DMS 273 treated with DMSO at 0.1 percent for 48 hours (cell line): Measurements from ENCODE around the gene PPP1R18.
"Not testable (repeated sequence)": the region's sequence is repeated elsewhere in the genome, so short reads cannot be mapped to it uniquely, and the experiment has no call there.

ENCODE experiments used
- DNase-seq: peaks from one replicate; lab custom pipeline; 2025; lab: John Stamatoyannopoulos, UW

PPP1R18 gene

DNA sequence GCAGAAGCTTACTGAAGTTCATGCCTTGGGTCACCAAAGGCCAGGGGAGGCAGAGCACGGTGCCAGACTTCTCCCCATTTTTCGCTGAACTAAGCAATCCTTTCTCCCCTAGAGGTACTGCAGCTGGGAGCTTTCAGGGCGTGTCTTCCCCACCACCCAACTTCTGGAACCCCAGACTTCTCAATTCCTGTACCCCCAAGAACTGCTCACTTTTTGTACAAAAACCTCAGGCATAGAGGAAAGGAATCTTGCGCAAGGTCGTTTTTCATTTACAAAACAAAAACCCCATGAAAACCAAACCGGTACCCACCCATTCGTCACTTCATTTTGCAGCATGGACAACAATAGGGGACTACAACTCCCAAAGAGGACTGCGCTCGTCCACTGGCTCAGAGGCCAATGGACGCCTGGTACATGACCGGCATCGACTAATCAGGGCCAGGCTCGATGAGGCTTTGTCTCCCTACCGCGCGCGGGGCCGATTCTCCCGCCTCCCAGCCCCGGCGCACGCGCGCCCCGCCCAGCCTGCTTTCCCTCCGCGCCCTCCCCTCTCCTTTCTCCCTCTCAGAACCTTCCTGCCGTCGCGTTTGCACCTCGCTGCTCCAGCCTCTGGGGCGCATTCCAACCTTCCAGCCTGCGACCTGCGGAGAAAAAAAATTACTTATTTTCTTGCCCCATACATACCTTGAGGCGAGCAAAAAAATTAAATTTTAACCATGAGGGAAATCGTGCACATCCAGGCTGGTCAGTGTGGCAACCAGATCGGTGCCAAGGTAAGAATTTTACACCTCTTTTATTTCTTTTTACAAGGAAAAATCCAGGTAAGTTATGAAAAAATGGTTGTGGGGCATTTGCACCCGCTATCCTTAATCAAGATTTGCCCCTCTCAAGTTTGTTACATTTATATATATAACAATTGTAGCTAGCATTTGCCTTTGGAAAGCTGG, 33.6 kb upstream of the PPP1R18 start, which contains the start of gene TUBB:
TUBB (plus strand) TSS at position 562 of the 947 bp plus-strand sequence; CDS start at position 717, 155 bp downstream.
- DNase-seq: peak; percentile 93

DNA sequence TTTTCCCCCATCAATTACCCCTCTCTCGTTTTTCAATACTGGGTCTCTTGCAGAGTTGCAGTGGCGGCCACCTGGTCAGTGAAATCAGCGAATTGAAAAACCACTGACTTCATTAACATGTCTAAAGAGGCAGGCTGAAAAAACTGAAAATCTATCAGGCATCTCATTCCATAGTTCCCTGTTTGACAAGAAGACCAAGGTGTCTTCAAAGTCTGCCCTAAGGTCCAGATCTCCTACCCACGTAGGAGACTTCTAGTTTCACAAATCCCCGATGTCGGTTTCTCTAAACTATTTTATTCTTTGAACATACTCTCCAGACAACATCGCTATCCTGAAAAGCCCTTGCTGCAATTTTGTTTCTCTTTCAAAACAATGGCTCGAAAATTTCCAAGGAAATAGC, 32.9 kb upstream of the PPP1R18 start:
- DNase-seq: no peak

DNA sequence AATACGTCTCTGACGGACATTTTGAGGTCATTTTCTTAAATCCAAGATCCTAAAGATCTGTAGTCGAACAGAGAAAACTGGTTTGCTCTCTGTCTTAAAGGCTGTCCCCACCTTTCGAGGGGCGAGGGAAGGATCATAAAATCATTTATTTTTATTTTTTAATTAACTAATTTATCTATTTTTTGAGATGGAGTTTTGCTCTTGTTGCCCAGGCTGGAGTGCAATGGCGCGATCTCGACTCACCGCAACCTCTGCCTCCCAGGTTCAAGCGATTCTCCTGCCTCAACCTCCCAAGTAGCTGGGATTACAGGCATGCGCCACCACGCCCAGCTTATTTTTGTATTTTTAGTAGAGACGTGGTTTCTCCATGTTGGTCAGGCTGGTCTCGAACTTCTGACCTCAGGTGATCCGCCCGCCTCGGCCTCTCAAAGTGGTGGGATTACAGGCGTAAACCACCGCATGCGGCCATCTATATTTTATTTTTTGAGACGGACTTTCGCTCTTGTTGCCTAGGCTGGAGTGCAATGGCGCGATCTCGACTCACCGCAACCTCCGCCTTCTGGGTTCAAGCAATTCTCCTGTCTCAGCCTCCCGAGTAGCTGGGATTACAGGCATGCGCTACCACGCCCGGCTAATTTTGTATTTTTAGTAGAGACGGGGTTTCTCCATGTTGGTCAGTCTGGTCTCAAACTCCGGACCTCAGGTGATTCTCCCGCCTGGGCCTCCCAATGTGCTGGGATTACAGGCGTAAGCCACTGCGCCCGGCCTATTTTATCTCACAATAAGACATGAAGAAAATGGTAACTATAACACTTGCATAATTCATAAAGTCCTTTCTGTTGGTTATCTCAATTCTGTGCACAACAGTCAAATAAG, 31.6 kb upstream of the PPP1R18 start:
- not testable (repeated sequence) for DNase-seq

DNA sequence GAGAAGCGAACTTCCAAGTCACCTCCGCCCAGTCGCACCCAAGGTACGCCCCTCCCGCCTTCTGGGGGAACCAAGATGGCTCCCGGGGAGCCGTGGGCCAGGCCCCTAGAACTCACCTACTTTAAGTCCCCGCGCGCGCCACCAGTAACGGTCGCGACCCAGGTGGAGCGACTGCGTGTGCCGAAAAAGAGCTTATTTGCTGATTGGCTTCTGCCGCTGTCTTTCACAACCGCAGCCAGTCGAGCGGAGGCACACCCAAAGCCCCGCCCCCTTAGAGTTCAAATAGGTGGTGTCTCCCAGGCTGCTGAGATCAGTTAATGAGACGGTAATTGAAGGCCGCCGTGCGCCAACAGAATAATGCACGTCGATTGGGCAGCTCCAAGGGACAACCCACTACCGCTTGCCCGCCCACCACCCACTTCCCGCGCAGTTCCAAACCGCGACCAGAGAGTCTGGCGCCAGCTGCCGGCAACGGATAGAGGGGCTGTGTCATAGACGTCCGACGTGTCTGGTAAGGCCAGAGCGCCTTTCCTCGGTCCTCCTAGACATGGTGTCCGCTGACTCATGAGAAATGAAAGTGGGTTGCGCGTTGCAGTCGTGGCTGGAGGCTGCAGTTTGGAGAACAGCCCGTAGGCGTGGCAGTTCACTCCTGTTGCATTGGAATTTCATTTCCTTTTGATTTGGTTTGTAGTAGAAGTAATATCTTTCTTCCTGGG, 30.8 kb upstream of the PPP1R18 start, which contains the start of gene MDC1:
MDC1 (minus strand) TSS at position 153 of the 716 bp plus-strand sequence. CDS start 2,106 bp downstream, outside the sequence.
- peak; percentile 99 for DNase-seq

DNA sequence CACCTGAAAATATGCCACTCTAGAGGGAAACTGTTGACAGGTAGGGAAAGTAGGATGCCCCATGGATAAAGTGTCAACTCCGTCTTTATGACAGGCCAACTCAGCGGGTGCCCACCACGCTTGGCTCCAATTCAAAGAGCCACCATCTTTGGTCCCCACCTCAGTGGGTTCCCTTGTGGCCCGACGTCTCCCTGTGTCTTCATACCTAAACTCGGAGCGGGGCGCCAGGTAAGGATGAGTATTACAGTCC, 30.4 kb upstream of the PPP1R18 start:
- no peak for DNase-seq

DNA sequence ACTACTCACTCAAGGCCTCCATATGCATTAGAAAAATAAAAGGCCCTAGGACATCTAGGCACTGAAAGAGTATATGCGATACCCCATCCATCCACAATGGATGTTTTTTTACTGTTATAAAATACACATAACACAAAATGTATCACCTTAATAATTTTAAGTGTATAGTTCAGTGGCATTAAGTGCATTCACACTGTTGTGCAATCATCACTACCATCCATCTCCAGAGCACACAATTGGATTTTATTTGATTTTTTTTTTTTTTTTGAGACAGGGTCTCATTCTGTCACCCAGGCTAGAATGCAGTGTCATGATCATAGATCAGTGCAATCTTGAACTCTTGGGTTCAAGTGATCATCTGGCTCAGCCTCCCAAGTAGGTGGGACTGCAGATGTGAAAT, 27.8 kb upstream of the PPP1R18 start:
- no peak for DNase-seq

DNA sequence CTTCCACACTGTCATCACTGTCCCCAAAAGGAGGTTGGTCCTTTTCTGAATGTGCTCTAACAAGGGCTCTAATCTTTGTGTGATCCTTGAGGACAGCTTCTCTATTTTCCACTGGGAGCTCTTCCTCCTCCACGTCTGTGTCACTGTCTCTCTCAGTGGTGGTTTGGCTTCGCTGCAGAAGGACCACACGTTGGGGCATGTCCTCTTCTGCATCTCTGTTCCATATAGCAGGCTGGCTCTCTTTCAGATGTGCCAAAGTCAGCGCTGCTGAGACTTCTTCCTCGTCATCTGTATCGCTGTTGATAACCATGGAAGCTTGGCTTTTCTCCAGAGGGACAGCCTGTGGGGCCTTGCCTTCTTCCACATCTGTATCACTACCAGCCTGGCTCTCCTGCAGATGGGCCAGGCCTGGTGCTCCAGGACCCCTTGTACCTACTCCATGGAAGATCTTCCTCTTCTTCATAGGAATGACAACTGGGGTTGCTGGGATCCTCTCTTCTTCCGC, 26.0 kb upstream of the PPP1R18 start:
- no peak for DNase-seq

DNA sequence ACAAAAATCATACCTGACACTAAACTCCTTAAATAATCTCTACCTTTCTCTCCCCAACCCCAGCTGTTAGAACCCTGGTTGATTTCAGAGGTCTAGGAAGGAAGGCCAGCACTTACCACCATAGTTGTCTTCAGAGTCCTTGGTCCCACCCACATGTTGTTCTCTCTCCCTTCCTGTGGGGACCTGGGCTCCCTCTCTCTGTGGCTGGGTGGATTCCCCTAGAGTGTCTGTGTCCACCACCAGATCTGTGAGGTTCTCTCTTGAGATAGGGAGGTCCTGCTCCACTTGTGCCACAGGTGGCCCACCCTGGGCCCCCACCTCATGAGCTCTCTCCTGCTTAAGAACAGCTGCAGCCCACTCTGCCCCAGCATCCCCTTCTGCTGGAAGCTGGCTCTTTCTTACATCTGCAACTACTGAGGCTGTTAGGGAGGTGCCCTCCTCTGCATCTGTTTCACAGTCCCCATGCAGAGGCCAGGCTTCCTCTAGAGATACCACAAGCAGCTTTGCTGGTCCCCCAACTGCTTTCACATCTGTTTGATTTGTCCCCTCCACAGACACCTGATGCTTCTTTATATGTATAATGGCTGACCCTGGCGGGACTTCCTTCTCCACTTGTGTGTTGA, 25.4 kb upstream of the PPP1R18 start:
- no peak for DNase-seq

DNA sequence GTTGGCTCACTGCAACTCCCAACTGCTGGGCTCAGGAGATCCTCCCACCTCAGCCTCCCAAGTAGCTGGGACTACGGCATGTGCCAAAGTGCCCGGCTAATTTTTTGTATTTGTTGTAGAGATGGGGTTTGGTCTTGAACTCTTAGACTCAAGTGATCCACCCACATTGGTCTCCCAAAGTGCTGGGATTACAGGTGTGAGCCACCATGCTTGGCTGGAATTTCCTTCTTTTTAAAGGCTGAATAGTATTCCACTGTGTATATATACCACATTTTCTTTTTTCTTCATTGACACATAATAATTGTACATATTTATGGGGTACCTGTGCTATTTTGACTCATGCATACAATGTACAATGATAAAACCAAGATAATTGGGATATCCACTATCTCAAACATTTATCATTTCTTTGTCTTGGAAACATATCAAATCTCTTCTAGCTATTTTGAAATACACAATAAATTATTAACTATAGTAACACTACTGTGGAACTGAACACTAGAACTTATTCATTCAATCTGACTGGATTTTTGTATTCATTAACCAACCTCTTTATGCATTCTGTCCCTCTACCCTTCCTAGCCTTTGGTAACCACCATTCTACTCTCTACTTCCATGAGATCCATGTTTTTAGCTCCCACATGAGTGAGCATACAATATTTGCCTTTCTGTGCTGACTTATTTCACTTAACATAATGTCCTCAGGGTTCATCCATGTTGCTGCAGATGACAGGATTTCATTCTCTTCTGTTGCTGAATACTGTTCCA, 22.8 kb upstream of the PPP1R18 start:
- DNase-seq: no peak

DNA sequence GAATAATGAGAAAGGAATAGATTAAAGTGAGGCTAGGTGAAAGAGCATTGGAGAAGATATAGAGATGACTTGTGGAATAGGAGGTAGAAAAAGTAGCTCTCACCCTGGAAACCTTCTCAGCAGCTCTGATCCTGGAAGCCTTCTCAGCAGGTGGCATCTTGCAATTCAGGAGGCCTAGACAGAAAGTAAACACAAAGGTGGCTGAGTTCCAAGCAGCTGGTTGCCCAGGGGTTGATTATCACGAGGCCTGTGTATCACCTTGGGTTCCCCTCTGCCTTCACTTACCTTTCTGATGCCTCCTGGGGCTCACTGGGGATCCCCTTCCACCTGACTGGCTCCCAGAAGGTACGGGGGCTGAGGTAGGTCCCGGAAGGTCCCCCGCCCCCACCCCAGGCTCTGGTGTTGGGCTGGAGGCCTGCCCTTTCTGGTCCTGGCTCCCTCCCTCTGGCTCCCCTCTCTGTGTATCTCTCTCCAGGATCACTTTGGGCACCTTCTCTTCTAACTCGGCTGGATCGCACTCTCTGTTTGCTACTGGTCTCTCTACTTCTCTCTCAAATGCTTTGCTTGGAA, 20.9 kb upstream of the PPP1R18 start:
- DNase-seq: no peak

DNA sequence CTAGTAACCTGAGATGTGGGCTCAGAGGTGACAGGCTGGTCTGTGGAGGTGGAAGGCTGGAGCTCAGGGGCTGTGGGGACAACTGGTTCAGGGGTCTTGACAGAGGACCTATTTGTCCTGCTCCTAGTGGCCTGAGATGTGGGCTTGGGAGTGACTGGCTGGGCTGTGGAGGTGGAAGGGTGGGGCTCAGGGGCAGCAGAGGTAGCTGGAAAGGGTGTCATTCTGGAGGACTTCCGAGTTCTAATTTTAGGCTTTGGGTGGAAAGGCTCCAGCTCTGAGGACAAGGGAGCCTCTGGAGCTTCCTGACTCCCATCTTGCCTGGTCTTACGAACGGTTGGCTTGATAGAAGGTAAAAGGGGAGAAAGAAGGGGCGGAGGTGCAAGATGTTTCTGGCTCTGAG, 19.2 kb upstream of the PPP1R18 start:
- no peak for DNase-seq

DNA sequence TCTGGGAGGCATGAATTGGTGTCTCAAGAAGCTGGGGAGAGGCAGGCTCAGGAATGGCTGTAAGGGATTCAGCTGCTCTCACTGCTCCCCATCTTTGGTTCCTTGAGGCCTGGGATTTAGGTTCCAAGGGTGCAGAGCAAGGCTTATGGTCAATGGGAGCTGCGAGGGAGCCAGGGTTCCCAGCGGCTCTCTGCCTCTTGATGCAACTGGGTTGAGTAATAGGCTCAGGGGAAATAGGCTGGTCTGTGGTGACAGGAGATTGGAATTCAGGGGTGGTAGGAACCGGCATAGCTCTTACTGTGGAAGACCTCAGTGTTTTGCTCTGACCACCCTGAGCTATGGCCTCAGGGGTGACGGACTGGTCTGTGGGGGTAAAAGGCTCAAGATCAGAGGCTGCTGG, 17.4 kb upstream of the PPP1R18 start:
- no peak for DNase-seq

DNA sequence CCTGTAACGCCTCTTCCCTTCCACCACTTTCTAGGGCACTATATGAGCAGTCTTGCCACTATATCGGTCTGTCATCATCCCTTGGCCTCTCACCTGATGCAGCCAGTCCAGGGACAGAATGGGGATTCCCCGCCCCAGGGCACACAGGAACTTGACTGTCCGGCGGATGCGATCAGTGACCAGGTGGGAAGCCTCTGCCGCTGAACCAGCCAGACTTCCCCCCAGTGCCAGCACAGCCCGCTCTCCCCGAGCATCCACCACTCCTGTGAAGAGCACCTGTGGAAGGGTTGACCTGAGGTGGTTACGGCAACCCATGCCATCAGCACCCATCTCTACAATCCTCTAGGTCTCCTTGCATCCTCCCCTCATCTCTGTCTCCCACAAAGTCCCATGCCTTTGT, 16.6 kb upstream of the PPP1R18 start:
- no peak for DNase-seq

DNA sequence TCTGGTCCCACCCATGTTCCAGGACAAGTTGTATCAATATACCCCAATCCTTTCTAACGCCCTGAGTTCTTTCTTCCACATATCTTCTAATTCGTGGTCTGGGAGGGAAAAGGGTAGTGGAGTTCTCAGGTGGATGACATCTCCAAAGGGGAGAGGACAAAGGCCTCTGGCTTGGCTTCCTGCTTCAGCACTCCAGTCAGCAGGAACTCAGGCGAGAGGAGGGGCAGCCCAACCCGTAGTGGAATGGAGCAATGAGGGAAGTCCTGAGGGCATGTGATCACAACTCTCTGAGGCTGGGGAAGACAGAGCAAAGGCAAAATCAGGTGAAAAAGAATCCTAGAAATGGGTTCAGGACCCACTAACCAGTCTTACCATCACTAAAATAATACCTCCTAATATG, 13.9 kb upstream of the PPP1R18 start:
- DNase-seq: no peak

DNA sequence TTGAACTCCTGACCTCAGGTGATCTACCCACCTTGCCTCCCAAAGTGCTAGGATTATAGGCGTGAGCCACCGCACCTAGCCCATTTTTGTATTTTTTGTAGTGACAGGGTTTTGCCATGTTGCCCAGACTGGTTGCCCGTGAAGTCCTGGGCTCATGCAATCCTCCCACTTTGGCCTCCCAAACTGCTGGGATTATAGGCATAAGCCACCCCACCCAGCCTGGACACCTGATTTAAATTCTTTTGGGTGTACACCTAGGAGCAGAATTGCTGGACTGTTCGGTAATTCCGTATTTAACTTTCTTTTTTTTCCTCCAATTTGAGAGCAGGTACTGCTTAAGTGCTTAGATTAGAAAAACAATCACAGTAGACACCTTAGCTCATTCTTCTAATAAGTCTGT, 10.0 kb upstream of the PPP1R18 start:
- no peak for DNase-seq

DNA sequence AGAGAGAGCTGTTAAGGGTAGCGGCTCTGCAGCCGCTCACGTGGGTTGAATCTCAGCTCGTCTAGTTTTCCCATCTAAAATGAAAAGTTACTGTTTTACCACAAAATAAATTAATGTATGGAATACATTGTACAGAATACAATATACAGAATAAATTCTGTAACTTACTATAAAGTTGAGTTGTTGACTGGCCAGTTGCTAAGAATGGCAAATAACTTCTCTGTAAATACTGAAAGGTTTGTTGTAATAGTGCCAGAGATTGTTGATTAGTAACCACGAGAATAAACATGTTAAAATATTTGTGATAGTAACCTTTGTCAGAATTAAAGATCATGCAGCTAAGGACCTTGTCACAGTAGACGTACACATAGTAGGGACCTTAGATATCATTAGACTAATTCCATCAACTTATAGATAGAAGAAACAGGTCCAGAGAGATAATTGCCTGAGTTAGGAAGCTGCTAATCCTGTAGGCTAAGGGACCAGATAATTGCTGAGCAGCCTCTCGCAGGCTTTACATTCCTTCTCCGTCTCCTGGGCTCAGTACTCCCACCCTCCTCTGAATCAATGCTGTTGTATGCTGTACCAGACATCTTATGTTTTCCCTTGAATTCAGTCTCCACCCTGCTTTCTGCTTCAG, 4.9 kb upstream of the PPP1R18 start:
- no peak for DNase-seq

DNA sequence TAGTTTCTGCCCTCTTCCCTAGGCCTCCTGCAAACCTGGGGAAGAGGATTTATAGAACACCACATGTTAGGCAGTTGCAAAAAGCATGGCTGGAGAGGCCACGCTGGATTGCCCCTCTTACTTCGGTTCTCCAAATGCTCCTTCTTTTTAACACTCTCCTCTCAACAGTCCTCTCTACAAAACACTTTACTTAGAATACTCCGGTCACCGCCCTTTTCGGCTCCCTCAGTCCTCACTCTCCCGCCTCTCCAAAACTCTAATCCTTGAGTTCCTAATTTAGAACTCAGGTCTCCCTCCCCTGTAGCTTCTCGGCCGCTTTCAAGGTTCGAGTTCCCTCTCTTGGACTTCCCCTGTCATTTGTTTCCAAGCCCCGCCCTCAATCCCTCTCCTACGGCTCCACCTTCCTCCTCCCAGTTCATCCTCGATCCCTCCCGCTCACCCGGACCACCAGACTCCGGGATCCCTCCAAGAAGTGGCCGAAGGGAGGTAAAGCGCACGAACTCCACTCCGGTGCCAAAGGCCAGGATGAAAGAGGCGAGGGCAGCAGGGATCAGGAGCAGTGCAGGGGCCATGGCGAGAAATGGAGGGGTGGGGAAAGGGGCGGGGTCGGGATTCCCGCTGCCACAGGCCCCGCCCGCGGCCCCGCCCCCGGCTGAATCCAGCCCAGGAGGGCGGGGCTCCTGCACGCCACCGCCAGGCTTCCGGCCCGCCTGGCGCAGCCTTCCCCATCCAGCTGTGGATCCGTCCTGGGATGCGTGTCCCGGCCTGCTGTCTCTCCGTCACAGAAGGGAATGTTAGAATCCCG, 4.2 kb upstream of the PPP1R18 start, which contains the start of gene NRM:
NRM (minus strand) TSS at position 582 of the 805 bp plus-strand sequence; CDS start at position 572, 10 bp downstream.
- peak; percentile 76 for DNase-seq

DNA sequence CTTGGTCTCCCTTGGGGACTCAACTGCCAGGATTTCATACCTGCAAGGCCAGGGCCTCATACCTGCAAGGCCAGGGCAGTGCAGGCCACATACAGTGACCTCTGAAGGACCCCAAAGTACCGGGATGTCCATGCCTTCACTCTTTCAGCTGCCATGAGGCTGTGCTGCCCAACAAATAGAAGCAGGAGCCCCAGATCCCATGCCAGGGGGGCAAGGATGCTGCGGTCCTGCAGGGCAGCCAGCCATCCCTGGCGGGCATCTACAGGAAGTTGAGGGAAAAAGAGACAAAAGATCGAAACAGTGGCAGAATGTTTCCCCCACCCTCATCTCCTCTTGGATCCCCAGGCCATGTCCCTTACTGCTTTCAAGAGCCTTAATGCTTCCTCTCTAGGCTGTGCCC, 3.5 kb upstream of the PPP1R18 start:
- DNase-seq: no peak
